Ectodermal cell (in vitro differentiated cells): Measurements from ENCODE around the gene FAM83G.

Source experiments
- H3K27ac ChIP-seq: 2 replicates; pipeline ENCODE4 v1.7.0; 2013; ENCODE audit warnings: mild to moderate bottlenecking, low read depth, low read length; ENCODE audit not compliant: insufficient read depth, poor library complexity, severe bottlenecking
- H3K27me3 ChIP-seq: 2 replicates; pipeline ENCODE4 v1.7.0; 2013; ENCODE audit warnings: mild to moderate bottlenecking, low read length; ENCODE audit not compliant: insufficient read depth, control insufficient read depth, poor library complexity, severe bottlenecking
- H3K36me3 ChIP-seq: one replicate; pipeline ENCODE4 v1.7.0; 2013; ENCODE audit warnings: low read length; ENCODE audit not compliant: control insufficient read depth, insufficient read depth
- H3K4me1 ChIP-seq: one replicate; pipeline ENCODE4 v1.7.0; 2013; ENCODE audit warnings: low read length; ENCODE audit not compliant: control insufficient read depth, insufficient read depth
- H3K4me3 ChIP-seq: 2 replicates; pipeline ENCODE4 v1.7.0; 2013; ENCODE audit warnings: low read depth, low read length, control low read depth; ENCODE audit not compliant: insufficient read depth
- H3K9me3 ChIP-seq: 2 replicates; pipeline ENCODE4 v1.7.0; 2013; ENCODE audit warnings: mild to moderate bottlenecking, low read length, moderate library complexity; ENCODE audit not compliant: control insufficient read depth
- whole genome bisulfite sequencing, 2 experiments: methylation state at CpG; one replicate each; pipeline ENCODE4 v1.1.7; 2013; ENCODE audit warnings: missing lambda C conversion rate in 2 of 2; 5-methylcytosine and 5-hydroxymethylcytosine counted together

The FAM83G gene

GRCh38 chr17:18919963-18920362 is 84.6 kb downstream of the FAM83G start:
- 83 to 89% methylated on average over 6 of the region's 6 CpGs for WGBS, 2 experiments

More at GRCh38 chr17:18919963-18920362, 84.6 kb downstream of the FAM83G start:
- H3K9me3 ChIP-seq: no peaks in the 10 kb centered on the region
- H3K4me3 ChIP-seq: no peak overlapping the region
- H3K27me3 ChIP-seq: no peaks in the 10 kb centered on the region
- H3K27ac ChIP-seq: no peak overlapping the region
- no peaks in the 10 kb centered on the region for H3K4me1 ChIP-seq
- H3K36me3 ChIP-seq: peaks cover 25% of the 10 kb centered on the region
